Right lobe of liver (tissue), 6 donors: Measurements from ENCODE around the gene ASPSCR1. TPM values are rescaled to one million over a fixed set of nuclear protein-coding genes. Genes with fewer than 3 reads are reported as not detected.

ENCODE experiments used
- ATAC-seq, 4 donors: fragments of 200-7000 bp; cut with Tn5 transposase; one replicate each; pipeline ENCODE4 v1.9.1; 2020; ENCODE audit warnings: mild to moderate bottlenecking in 4 of 4, moderate library complexity in 4 of 4
- DNase-seq, 3 donors: peaks; one replicate each; pipeline ENCODE4 v3.0.0-alpha.2; 2020
- H3K27ac ChIP-seq, 3 donors: fragments of 200-600 bp; one replicate each; pipeline ENCODE4 v1.8.0; 2022
- H3K27me3 ChIP-seq, 2 donors: fragments of 200-600 bp; one replicate each; pipeline ENCODE4 v1.8.0; 2022
- H3K36me3 ChIP-seq, 4 donors: fragments of 200-600 bp; sonication (generic) in 1 of 4; one replicate each; pipeline versions ENCODE4 v1.5.1 to v1.8.0; 2017 to 2022; ENCODE audit warnings: control low read depth in 1 of 4
- H3K4me1 ChIP-seq, 4 donors: fragments of 200-600 bp; sonication (generic) in 1 of 4; one replicate each; pipeline versions ENCODE4 v1.5.1 to v1.8.0; 2017 to 2022; ENCODE audit warnings: control low read depth in 1 of 4
- H3K4me3 ChIP-seq, 3 donors: fragments of 200-600 bp; one replicate each; pipeline ENCODE4 v1.8.0; 2022
- H3K9me3 ChIP-seq, 4 donors: fragments of 200-600 bp; sonication (generic) in 1 of 4; one replicate each; pipeline versions ENCODE4 v1.5.1 to v1.8.0; 2017 to 2022; ENCODE audit warnings: control low read depth in 1 of 4
- POLR2A ChIP-seq: fragments of 450-650 bp; IDR thresholded peaks from one replicate; pipeline ENCODE4 v1.6.1; 2017; ENCODE audit warnings: antibody characterized with exemption, mild to moderate bottlenecking
- WGBS: methylation state at CpG from one replicate; pipeline ENCODE4 v1.1.6; 2018; ENCODE audit warnings: low coverage, low lambda C conversion rate; ENCODE audit not compliant: insufficient coverage; ENCODE audit errors: missing lambda C conversion rate; 5-methylcytosine and 5-hydroxymethylcytosine counted together
- intact Hi-C, 2 donors: fragments of 100-400 bp; cut with DNase I; formaldehyde crosslinking; loops; one replicate each; pipeline versions ENCODE4 v1.11.2 to v1.14.1; 2022
- long read RNA-seq: library from polyadenylated mRNA; unstranded; transcript quantifications from one replicate; pipeline ENCODE4 v2.0.0, GENCODE V29; 2019
- total RNA-seq, 6 experiments: library from RNA; depleted of rRNA in 2 of 6; stranded (reverse); fragments of >200 nt in 2 of 6; fragmentation: NEBNext Ultra II Directional in 3 of 6; extraction: Animal tissue kit (Norgen Biotek cat#: 25700) in 3 of 6; gene quantifications; one replicate each; pipeline versions ENCODE4 v1.1.0 to v1.2.4, GENCODE V29; 2016 to 2023
- TF ChIP-seq, protein P1 (sequence below), 4 donors: fragments of 200-600 bp in 3 of 4; fragments of 450-650 bp in 1 of 4; IDR thresholded peaks; one replicate each; pipeline versions ENCODE4 v1.5.1 to v1.8.0; 2016 to 2022; ENCODE audit warnings: antibody characterized with exemption in 4 of 4, mild to moderate bottlenecking in 2 of 4
- donor health status: DM: no; HTN: yes; CAD: no.
- donor health status: DM: no; HTN: no; CAD: no.
- donor health status: DM: no; HTN: no; CAD: no.
- donor health status: DM: no; HTN: yes; CAD: no.
- donor health status: DM: no; HTN: yes; CAD: no.

Gene ASPSCR1
- total RNA-seq: 10 to 100 TPM; 24.4 to 55.6 (median 32.9) TPM
- long read RNA-seq, partial matches to known transcripts: 2 of 3 reads
- long read RNA-seq, other reads (novel, unspliced or antisense): 0 of 3 reads

GRCh38 chr17:81977211-81977808, at the start of gene ASPSCR1:
Gene ASPSCR1 (plus strand): TSS chr17:81977629. CDS start chr17:81977647, 18 bp downstream.
- WGBS: 0% methylated on average over 2 of the region's 76 CpGs
- intact Hi-C loops: no loop called here
- TF ChIP-seq, protein P1, sequence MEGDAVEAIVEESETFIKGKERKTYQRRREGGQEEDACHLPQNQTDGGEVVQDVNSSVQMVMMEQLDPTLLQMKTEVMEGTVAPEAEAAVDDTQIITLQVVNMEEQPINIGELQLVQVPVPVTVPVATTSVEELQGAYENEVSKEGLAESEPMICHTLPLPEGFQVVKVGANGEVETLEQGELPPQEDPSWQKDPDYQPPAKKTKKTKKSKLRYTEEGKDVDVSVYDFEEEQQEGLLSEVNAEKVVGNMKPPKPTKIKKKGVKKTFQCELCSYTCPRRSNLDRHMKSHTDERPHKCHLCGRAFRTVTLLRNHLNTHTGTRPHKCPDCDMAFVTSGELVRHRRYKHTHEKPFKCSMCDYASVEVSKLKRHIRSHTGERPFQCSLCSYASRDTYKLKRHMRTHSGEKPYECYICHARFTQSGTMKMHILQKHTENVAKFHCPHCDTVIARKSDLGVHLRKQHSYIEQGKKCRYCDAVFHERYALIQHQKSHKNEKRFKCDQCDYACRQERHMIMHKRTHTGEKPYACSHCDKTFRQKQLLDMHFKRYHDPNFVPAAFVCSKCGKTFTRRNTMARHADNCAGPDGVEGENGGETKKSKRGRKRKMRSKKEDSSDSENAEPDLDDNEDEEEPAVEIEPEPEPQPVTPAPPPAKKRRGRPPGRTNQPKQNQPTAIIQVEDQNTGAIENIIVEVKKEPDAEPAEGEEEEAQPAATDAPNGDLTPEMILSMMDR (IDR thresholded peaks at IDR 0.05): no peak
- TF ChIP-seq POLR2A: peak; percentile 88

GRCh38 chr17:81927653-81928543, 49.5 kb upstream of the ASPSCR1 start, which contains the start of gene MAFG:
Gene MAFG (minus strand): TSS chr17:81927735. CDS start chr17:81923185, 4,550 bp downstream.
- intact Hi-C loops: no loop called here

More at GRCh38 chr17:81977211-81977808, at the start of gene ASPSCR1:
- Histone ChIP-seq H3K4me1 (peaks cover 0 to 27% (median 11%) of the 10 kb centered on the region in 4 donors), H3K27me3 (no peaks in the 10 kb centered on the region), H3K9me3 (no peaks in the 10 kb centered on the region), H3K36me3 (peaks cover 0 to 2% (median 0%) of the 10 kb centered on the region in 4 donors), H3K27ac (peak within 1 kb of the TSS; percentile 59 to 97 (median 89)), H3K4me3 (peak within 1 kb of the TSS; percentile 72 to 87 (median 86))
- ATAC-seq (peak; percentile 87 to 93 (median 90)), DNase-seq (peak; percentile 94)

GRCh38 chr17:81928544-81929252, 48.7 kb upstream of the ASPSCR1 start:
- H3K27ac ChIP-seq: no peak overlapping the region
- 63% methylated on average over 9 of the region's 44 CpGs for WGBS
- H3K36me3 ChIP-seq: no peaks in the 10 kb centered on the region

More at GRCh38 chr17:81927653-81928543, 49.5 kb upstream of the ASPSCR1 start, which contains the start of gene MAFG:
- WGBS: 2% methylated on average over 9 of the region's 98 CpGs
- Histone ChIP-seq H3K4me1 (peaks cover 0 to 37% (median 16%) of the 10 kb centered on the region in 4 donors), H3K27ac (peak within 1 kb of the TSS; percentile 84 to 97 (median 97)), H3K36me3 (no peaks in the 10 kb centered on the region), H3K27me3 (no peaks in the 10 kb centered on the region), H3K9me3 (no peaks in the 10 kb centered on the region), H3K4me3 (peak within 1 kb of the TSS; percentile 69 to 96 (median 86))
- ATAC-seq (peak; percentile 15 to 53 (median 32)), DNase-seq (peak; percentile 92 to 93 (median 93))
- TF ChIP-seq POLR2A: peak; percentile 67
- TF ChIP-seq, protein P1 (IDR thresholded peaks at IDR 0.05): peak in 3 of 4 donors; percentile 9 to 19 (median 15)

More at GRCh38 chr17:81928544-81929252, 48.7 kb upstream of the ASPSCR1 start:
- H3K4me3 ChIP-seq: peak overlapping the region in 1 of 3 donors; percentile 32
- ATAC-seq (no peak), DNase-seq (peak in 1 of 3 donors; percentile 32)
- TF ChIP-seq, protein P1 (IDR thresholded peaks at IDR 0.05): no peak
- no peak for TF ChIP-seq POLR2A
- H3K27me3 ChIP-seq: no peaks in the 10 kb centered on the region
- peaks cover 0 to 32% (median 13%) of the 10 kb centered on the region in 4 donors for H3K4me1 ChIP-seq
- H3K9me3 ChIP-seq: no peaks in the 10 kb centered on the region
- intact Hi-C loops: no loop called here
